ENCODE results near the gene KLK3.

KLK3 gene

GRCh38 chr19:50870417-50871089 lies 15.8 kb downstream of the KLK3 start:
- Histone ChIP-seq H3K27ac (ENCODE audit: low read depth, low read length, severe bottlenecking) (no peak overlapping the region), H3K4me1 (ENCODE audit: control insufficient read depth, insufficient read depth, low read length, poor library complexity, severe bottlenecking) (no peaks in the 10 kb centered on the region), H3K36me3 (ENCODE audit: control insufficient read depth, insufficient read depth, low read length) (no peaks in the 10 kb centered on the region), H3K9me3 (ENCODE audit: control insufficient read depth, low read length) (no peaks in the 10 kb centered on the region), H3K4me3 (ENCODE audit: extremely low read depth, insufficient read depth, low read length, poor library complexity, severe bottlenecking) (no peak overlapping the region)
- WGBS, 2 experiments (ENCODE audit: insufficient coverage in 2 of 2), result 82 to 85% methylated on average over 21 to 26 of the region's 26 CpGs

GRCh38 chr19:50873056-50873455 lies 18.3 kb downstream of the KLK3 start, which contains the start of gene KLK2:
KLK2 (plus strand) TSS chr19:50873439; CDS start chr19:50873474, 35 bp downstream.
- Histone ChIP-seq H3K9me3 (ENCODE audit: control insufficient read depth, low read length) (no peaks in the 10 kb centered on the region), H3K27ac (ENCODE audit: low read depth, low read length, severe bottlenecking) (no peak within 1 kb of the TSS), H3K4me1 (ENCODE audit: control insufficient read depth, insufficient read depth, low read length, poor library complexity, severe bottlenecking) (no peaks in the 10 kb centered on the region), H3K4me3 (ENCODE audit: extremely low read depth, insufficient read depth, low read length, poor library complexity, severe bottlenecking) (no peak within 1 kb of the TSS), H3K36me3 (ENCODE audit: control insufficient read depth, insufficient read depth, low read length) (no peaks in the 10 kb centered on the region)
- 85 to 100% methylated on average over 2 of the region's 3 CpGs for WGBS, 2 experiments (ENCODE audit: insufficient coverage in 2 of 2)

GRCh38 chr19:50874211-50874610 lies 19.5 kb downstream of the KLK3 start:
- Histone ChIP-seq H3K36me3 (ENCODE audit: control insufficient read depth, insufficient read depth, low read length) (no peaks in the 10 kb centered on the region), H3K9me3 (ENCODE audit: control insufficient read depth, low read length) (peaks cover 2% of the 10 kb centered on the region), H3K27ac (ENCODE audit: low read depth, low read length, severe bottlenecking) (no peak overlapping the region), H3K4me3 (ENCODE audit: extremely low read depth, insufficient read depth, low read length, poor library complexity, severe bottlenecking) (no peak overlapping the region), H3K4me1 (ENCODE audit: control insufficient read depth, insufficient read depth, low read length, poor library complexity, severe bottlenecking) (no peaks in the 10 kb centered on the region)
- 73 to 77% methylated on average over 3 to 5 of the region's 5 CpGs for WGBS, 2 experiments (ENCODE audit: insufficient coverage in 2 of 2)

- WGBS, 2 experiments (ENCODE audit: insufficient coverage in 2 of 2), result 59 to 60% methylated on average over 5 to 7 of the region's 9 CpGs
- no peak overlapping the region for H3K27ac ChIP-seq (ENCODE audit: low read depth, low read length, severe bottlenecking)
- H3K36me3 ChIP-seq (ENCODE audit: control insufficient read depth, insufficient read depth, low read length), result no peaks in the 10 kb centered on the region
- peaks cover 10% of the 10 kb centered on the region for H3K9me3 ChIP-seq (ENCODE audit: control insufficient read depth, low read length)
- no peaks in the 10 kb centered on the region for H3K4me1 ChIP-seq (ENCODE audit: control insufficient read depth, insufficient read depth, low read length, poor library complexity, severe bottlenecking)
- H3K4me3 ChIP-seq (ENCODE audit: extremely low read depth, insufficient read depth, low read length, poor library complexity, severe bottlenecking), result no peak overlapping the region
These were observed 21.2 kb downstream of the KLK3 start for GRCh38 chr19:50875795-50876422.

- no peaks in the 10 kb centered on the region for H3K36me3 ChIP-seq (ENCODE audit: control insufficient read depth, insufficient read depth, low read length)
- H3K9me3 ChIP-seq (ENCODE audit: control insufficient read depth, low read length), result peaks cover 10% of the 10 kb centered on the region
- H3K4me1 ChIP-seq (ENCODE audit: control insufficient read depth, insufficient read depth, low read length, poor library complexity, severe bottlenecking), result no peaks in the 10 kb centered on the region
- WGBS, 2 experiments (ENCODE audit: insufficient coverage in 2 of 2), result 67 to 73% methylated on average over 3 to 5 of the region's 7 CpGs
- no peak overlapping the region for H3K27ac ChIP-seq (ENCODE audit: low read depth, low read length, severe bottlenecking)
- no peak overlapping the region for H3K4me3 ChIP-seq (ENCODE audit: extremely low read depth, insufficient read depth, low read length, poor library complexity, severe bottlenecking)
These were observed 21.7 kb downstream of the KLK3 start for GRCh38 chr19:50876456-50876855.

DNA sequence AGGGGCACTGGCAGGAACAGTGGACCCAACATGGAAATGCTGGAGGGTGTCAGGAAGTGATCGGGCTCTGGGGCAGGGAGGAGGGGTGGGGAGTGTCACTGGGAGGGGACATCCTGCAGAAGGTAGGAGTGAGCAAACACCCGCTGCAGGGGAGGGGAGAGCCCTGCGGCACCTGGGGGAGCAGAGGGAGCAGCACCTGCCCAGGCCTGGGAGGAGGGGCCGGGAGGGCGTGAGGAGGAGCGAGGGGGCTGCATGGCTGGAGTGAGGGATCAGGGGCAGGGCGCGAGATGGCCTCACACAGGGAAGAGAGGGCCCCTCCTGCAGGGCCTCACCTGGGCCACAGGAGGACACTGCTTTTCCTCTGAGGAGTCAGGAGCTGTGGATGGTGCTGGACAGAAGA lies 22.6 kb downstream of the KLK3 start:
- Histone ChIP-seq H3K4me3 (ENCODE audit: extremely low read depth, insufficient read depth, low read length, poor library complexity, severe bottlenecking) (no peak overlapping the region), H3K27ac (ENCODE audit: low read depth, low read length, severe bottlenecking) (no peak overlapping the region), H3K9me3 (ENCODE audit: control insufficient read depth, low read length) (peaks cover 10% of the 10 kb centered on the region), H3K36me3 (ENCODE audit: control insufficient read depth, insufficient read depth, low read length) (no peaks in the 10 kb centered on the region), H3K4me1 (ENCODE audit: control insufficient read depth, insufficient read depth, low read length, poor library complexity, severe bottlenecking) (no peaks in the 10 kb centered on the region)
- WGBS, 2 experiments (ENCODE audit: insufficient coverage in 2 of 2), result 49 to 55% methylated on average over 6 to 8 of the region's 8 CpGs

- 58 to 74% methylated on average over 3 to 4 of the region's 5 CpGs for WGBS, 2 experiments (ENCODE audit: insufficient coverage in 2 of 2)
These were observed 24.1 kb downstream of the KLK3 start for GRCh38 chr19:50878851-50879250.

DNA sequence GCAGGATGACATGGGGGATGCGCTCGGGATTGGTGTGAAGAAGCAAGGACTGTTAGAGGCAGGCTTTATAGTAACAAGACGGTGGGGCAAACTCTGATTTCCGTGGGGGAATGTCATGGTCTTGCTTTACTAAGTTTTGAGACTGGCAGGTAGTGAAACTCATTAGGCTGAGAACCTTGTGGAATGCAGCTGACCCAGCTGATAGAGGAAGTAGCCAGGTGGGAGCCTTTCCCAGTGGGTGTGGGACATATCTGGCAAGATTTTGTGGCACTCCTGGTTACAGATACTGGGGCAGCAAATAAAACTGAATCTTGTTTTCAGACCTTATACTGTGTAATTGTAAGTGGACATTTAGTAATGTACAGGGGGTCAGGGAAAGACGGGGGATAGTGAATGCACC lies 25.5 kb downstream of the KLK3 start:
- peaks cover 10% of the 10 kb centered on the region for H3K9me3 ChIP-seq (ENCODE audit: control insufficient read depth, low read length)
- no peaks in the 10 kb centered on the region for H3K36me3 ChIP-seq (ENCODE audit: control insufficient read depth, insufficient read depth, low read length)
- no peak overlapping the region for H3K4me3 ChIP-seq (ENCODE audit: extremely low read depth, insufficient read depth, low read length, poor library complexity, severe bottlenecking)
- no peak overlapping the region for H3K27ac ChIP-seq (ENCODE audit: low read depth, low read length, severe bottlenecking)
- no peaks in the 10 kb centered on the region for H3K4me1 ChIP-seq (ENCODE audit: control insufficient read depth, insufficient read depth, low read length, poor library complexity, severe bottlenecking)
- 72 to 75% methylated on average over 5 of the region's 5 CpGs for WGBS, 2 experiments (ENCODE audit: insufficient coverage in 2 of 2)

More at GRCh38 chr19:50878851-50879250, 24.1 kb downstream of the KLK3 start:
- no peak overlapping the region for H3K27ac ChIP-seq (ENCODE audit: low read depth, low read length, severe bottlenecking)
- H3K4me3 ChIP-seq (ENCODE audit: extremely low read depth, insufficient read depth, low read length, poor library complexity, severe bottlenecking), result no peak overlapping the region
- H3K9me3 ChIP-seq (ENCODE audit: control insufficient read depth, low read length), result peaks cover 10% of the 10 kb centered on the region
- no peaks in the 10 kb centered on the region for H3K36me3 ChIP-seq (ENCODE audit: control insufficient read depth, insufficient read depth, low read length)
- H3K4me1 ChIP-seq (ENCODE audit: control insufficient read depth, insufficient read depth, low read length, poor library complexity, severe bottlenecking), result no peaks in the 10 kb centered on the region

DNA sequence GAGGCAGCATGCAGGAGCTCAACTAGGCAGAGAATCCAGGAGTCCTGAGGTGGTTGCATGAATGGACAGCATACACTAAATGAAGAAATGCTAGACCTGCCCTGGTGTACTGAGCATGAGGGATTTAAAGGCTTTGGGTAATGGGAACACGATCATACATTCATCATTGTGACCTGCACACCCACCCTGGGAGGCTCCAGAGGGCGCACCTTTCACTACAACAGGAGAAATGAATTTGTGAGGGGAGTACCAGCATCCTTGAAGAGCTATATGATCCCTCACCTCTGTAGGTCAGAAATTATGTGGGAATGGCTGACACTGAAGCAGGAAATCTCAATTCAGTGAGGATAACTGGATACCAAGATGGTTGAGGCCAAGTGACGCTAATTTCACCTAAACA lies 27.5 kb downstream of the KLK3 start:
- 100% methylated on average over 1 of the region's 3 CpGs; no CpG with 5 or more reads in 1 of the 2 experiments for WGBS, 2 experiments (ENCODE audit: insufficient coverage in 2 of 2)
- Histone ChIP-seq H3K4me3 (ENCODE audit: extremely low read depth, insufficient read depth, low read length, poor library complexity, severe bottlenecking) (no peak overlapping the region), H3K4me1 (ENCODE audit: control insufficient read depth, insufficient read depth, low read length, poor library complexity, severe bottlenecking) (no peaks in the 10 kb centered on the region), H3K36me3 (ENCODE audit: control insufficient read depth, insufficient read depth, low read length) (no peaks in the 10 kb centered on the region), H3K27ac (ENCODE audit: low read depth, low read length, severe bottlenecking) (no peak overlapping the region), H3K9me3 (ENCODE audit: control insufficient read depth, low read length) (peaks cover 10% of the 10 kb centered on the region)

DNA sequence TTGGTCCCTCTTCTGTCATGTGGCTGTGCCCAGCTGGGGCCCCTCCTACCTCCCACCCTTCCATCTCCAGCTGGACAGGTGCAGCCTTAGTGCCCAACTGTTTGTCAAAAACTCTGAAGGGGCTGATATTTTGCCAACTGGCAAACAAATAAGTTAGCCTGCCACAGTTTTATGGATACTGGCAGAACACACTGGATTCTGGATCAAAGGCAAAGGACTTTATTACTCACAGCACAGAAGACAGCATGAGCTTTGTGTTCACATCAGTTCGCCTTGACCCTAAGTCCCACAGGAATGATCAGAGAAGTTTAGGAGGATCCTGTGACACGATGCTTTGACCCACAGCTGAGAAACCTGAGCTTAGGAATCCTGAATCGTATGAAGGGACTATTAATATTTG lies 34.9 kb downstream of the KLK3 start:
- H3K9me3 ChIP-seq (ENCODE audit: control insufficient read depth, low read length), result peaks cover 3% of the 10 kb centered on the region
- H3K36me3 ChIP-seq (ENCODE audit: control insufficient read depth, insufficient read depth, low read length), result no peaks in the 10 kb centered on the region
- no peak overlapping the region for H3K27ac ChIP-seq (ENCODE audit: low read depth, low read length, severe bottlenecking)
- H3K4me1 ChIP-seq (ENCODE audit: control insufficient read depth, insufficient read depth, low read length, poor library complexity, severe bottlenecking), result no peaks in the 10 kb centered on the region
- WGBS, 2 experiments (ENCODE audit: insufficient coverage in 2 of 2), result 65 to 68% methylated on average over 2 to 3 of the region's 3 CpGs
- no peak overlapping the region for H3K4me3 ChIP-seq (ENCODE audit: extremely low read depth, insufficient read depth, low read length, poor library complexity, severe bottlenecking)

Data from mesodermal cell (in vitro differentiated cells).